BLaER1 (cell line): Measurements from ENCODE around the gene PAPSS1.
"Not testable (repeated sequence)": the region's sequence is repeated elsewhere in the genome, so short reads cannot be mapped to it uniquely, and the experiment has no call there.

Experiments used
- H3K27ac ChIP-seq: shearing (Covaris generic); formaldehyde crosslinking; 2 replicates; pipeline ENCODE4 v1.8.1; 2022
- H3K27me3 ChIP-seq: shearing (Covaris generic); formaldehyde crosslinking; 2 replicates; pipeline ENCODE4 v1.8.1; 2022
- H3K36me3 ChIP-seq: shearing (Covaris generic); formaldehyde crosslinking; 2 replicates; pipeline ENCODE4 v1.8.1; 2022
- H3K4me1 ChIP-seq: shearing (Covaris generic); formaldehyde crosslinking; 2 replicates; pipeline ENCODE4 v1.8.1; 2022
- H3K4me2 ChIP-seq: shearing (Covaris generic); formaldehyde crosslinking; 2 replicates; pipeline ENCODE4 v1.8.1; 2022
- H3K4me3 ChIP-seq: shearing (Covaris generic); formaldehyde crosslinking; 2 replicates; pipeline ENCODE4 v1.8.1; 2022
- H3K9ac ChIP-seq: shearing (Covaris generic); formaldehyde crosslinking; 2 replicates; pipeline ENCODE4 v1.8.1; 2022
- H3K9me3 ChIP-seq: shearing (Covaris generic); formaldehyde crosslinking; 2 replicates; pipeline ENCODE4 v1.8.1; 2022
- H4K20me1 ChIP-seq: shearing (Covaris generic); formaldehyde crosslinking; 2 replicates; pipeline ENCODE4 v1.8.1; 2022
- Cebpa-rat ChIP-seq: shearing (Covaris generic); IDR thresholded peaks from 2 replicates; pipeline ENCODE4 v1.8.1; 2022

The PAPSS1 gene

DNA sequence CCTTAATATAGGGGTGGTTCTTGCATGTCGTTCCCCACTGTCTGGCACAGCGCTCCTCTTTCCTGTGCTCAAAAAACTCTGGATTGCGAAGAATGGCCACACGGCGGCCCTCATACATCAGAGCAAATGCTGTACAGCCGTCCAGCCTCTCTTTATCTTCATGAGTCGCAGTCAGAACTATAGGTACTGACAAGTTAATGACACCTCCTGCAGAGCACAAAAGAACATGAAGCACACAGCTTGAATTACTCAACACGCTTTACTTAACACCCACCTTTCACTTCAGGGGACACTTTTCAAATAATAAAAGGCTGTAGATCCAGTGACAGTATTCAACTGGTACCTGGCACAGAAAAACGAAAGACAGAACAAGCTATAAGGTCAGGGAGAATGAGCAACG lies 65.3 kb downstream of the PAPSS1 start:
- no peak for TF ChIP-seq Cebpa-rat
- Histone ChIP-seq H3K27me3 (no peaks in the 10 kb centered on the region), H3K4me2 (no peak overlapping the region), H3K27ac (no peak overlapping the region), H4K20me1 (no peaks in the 10 kb centered on the region), H3K4me1 (no peaks in the 10 kb centered on the region), H3K9me3 (peaks cover 9% of the 10 kb centered on the region), H3K9ac (no peak overlapping the region), H3K4me3 (no peak overlapping the region), H3K36me3 (peaks cover 57% of the 10 kb centered on the region)

- H3K4me2 ChIP-seq, H3K27ac ChIP-seq, H4K20me1 ChIP-seq, H3K27me3 ChIP-seq, H3K9ac ChIP-seq, H3K4me3 ChIP-seq, H3K9me3 ChIP-seq: not testable (repeated sequence)
- peaks cover 69% of the 10 kb centered on the region for H3K36me3 ChIP-seq
- peaks cover 10% of the 10 kb centered on the region for H3K4me1 ChIP-seq
Measured at GRCh38 chr4:107651408-107651807, 68.6 kb downstream of the PAPSS1 start.

DNA sequence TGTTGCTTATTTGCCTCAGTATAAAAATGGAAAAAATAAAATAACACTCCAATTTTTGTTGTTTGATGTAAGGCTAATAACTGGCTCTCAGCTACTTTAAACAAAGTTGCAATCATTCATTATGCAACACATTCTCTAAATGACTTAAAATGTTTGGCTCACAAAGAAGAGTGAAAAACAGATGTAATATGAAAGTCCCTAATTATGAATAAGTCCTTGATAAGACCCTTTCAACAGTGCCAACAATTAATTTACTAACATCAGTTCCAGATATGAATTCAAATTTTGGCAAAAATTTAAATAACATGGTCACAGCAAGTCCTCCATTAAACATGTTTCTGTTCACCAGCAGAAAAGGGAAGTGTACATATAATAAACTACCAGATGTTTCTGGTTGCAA lies 69.8 kb downstream of the PAPSS1 start:
- Histone ChIP-seq H3K36me3 (peaks cover 70% of the 10 kb centered on the region), H3K4me2 (no peak overlapping the region), H3K27ac (no peak overlapping the region), H4K20me1 (no peaks in the 10 kb centered on the region), H3K9me3 (peaks cover 9% of the 10 kb centered on the region), H3K4me1 (peaks cover 10% of the 10 kb centered on the region), H3K27me3 (no peaks in the 10 kb centered on the region), H3K4me3 (no peak overlapping the region), H3K9ac (no peak overlapping the region)
- no peak for TF ChIP-seq Cebpa-rat

- H3K4me2 ChIP-seq = 0 out of 2 replicates have a peak overlapping the region, but pooled peaks have one; percentile 14
- peaks cover 71% of the 10 kb centered on the region for H3K36me3 ChIP-seq
- no peak overlapping the region for H3K27ac ChIP-seq
- H3K4me3 ChIP-seq = no peak overlapping the region
- no peaks in the 10 kb centered on the region for H3K27me3 ChIP-seq
- TF ChIP-seq Cebpa-rat = no peak
- H3K4me1 ChIP-seq = peaks cover 10% of the 10 kb centered on the region
- H3K9ac ChIP-seq = no peak overlapping the region
- H3K9me3 ChIP-seq = peaks cover 9% of the 10 kb centered on the region
- no peaks in the 10 kb centered on the region for H4K20me1 ChIP-seq
Measured at GRCh38 chr4:107648178-107648991, 71.6 kb downstream of the PAPSS1 start.

- Histone ChIP-seq H3K9ac (no peak overlapping the region), H4K20me1 (no peaks in the 10 kb centered on the region), H3K36me3 (peaks cover 74% of the 10 kb centered on the region), H3K4me3 (no peak overlapping the region), H3K27ac (no peak overlapping the region), H3K9me3 (peaks cover 9% of the 10 kb centered on the region), H3K4me2 (no peak overlapping the region), H3K4me1 (peaks cover 10% of the 10 kb centered on the region), H3K27me3 (no peaks in the 10 kb centered on the region)
- no peak for TF ChIP-seq Cebpa-rat
Measured at GRCh38 chr4:107647591-107647990, 72.4 kb downstream of the PAPSS1 start.

GRCh38 chr4:107645604-107646003 lies 74.4 kb downstream of the PAPSS1 start:
- H3K4me3 ChIP-seq = no peak overlapping the region
- TF ChIP-seq Cebpa-rat = no peak
- H3K36me3 ChIP-seq = peaks cover 59% of the 10 kb centered on the region

DNA sequence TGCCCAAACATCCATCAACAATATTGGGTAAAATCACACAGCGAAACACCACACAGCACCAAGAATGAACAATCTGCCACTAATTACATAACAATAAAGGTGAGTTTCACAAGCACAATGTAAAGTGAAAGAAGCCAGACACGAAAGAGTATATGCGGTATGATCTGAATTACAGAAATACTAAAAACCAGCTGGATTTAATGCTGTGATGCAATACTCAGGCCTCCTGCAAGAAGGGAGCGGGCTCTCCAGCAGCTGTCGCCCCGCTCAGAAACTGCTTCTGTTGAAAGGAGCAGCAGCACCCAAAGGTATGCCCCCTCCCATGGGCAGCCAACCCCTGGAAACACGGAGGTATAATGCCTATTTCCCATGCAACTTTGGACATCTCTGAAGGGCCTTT lies 77.0 kb downstream of the PAPSS1 start:
- no peak overlapping the region for H3K9ac ChIP-seq
- no peaks in the 10 kb centered on the region for H3K4me1 ChIP-seq
- no peak overlapping the region for H3K27ac ChIP-seq
- no peaks in the 10 kb centered on the region for H3K9me3 ChIP-seq
- no peak overlapping the region for H3K4me2 ChIP-seq
- no peak for TF ChIP-seq Cebpa-rat
- no peaks in the 10 kb centered on the region for H3K27me3 ChIP-seq
- H4K20me1 ChIP-seq = peaks cover 8% of the 10 kb centered on the region; the same call in 1 of the 2 replicates
- peaks cover 45% of the 10 kb centered on the region for H3K36me3 ChIP-seq
- H3K4me3 ChIP-seq = no peak overlapping the region

More at GRCh38 chr4:107645604-107646003, 74.4 kb downstream of the PAPSS1 start:
- Histone ChIP-seq H3K27me3 (no peaks in the 10 kb centered on the region), H4K20me1 (peaks cover 8% of the 10 kb centered on the region; the same call in 1 of the 2 replicates), H3K9ac (no peak overlapping the region), H3K4me1 (peaks cover 10% of the 10 kb centered on the region), H3K9me3 (no peaks in the 10 kb centered on the region), H3K27ac (no peak overlapping the region), H3K4me2 (no peak overlapping the region)

GRCh38 chr4:107640878-107641277 lies 79.2 kb downstream of the PAPSS1 start:
- H4K20me1 ChIP-seq = peaks cover 8% of the 10 kb centered on the region; the same call in 1 of the 2 replicates
- no peak overlapping the region for H3K4me3 ChIP-seq
- H3K4me2 ChIP-seq = no peak overlapping the region
- H3K27me3 ChIP-seq = no peaks in the 10 kb centered on the region
- no peaks in the 10 kb centered on the region for H3K4me1 ChIP-seq
- H3K9me3 ChIP-seq = no peaks in the 10 kb centered on the region
- peaks cover 31% of the 10 kb centered on the region for H3K36me3 ChIP-seq
- no peak overlapping the region for H3K27ac ChIP-seq
- no peak for TF ChIP-seq Cebpa-rat
- H3K9ac ChIP-seq = no peak overlapping the region

DNA sequence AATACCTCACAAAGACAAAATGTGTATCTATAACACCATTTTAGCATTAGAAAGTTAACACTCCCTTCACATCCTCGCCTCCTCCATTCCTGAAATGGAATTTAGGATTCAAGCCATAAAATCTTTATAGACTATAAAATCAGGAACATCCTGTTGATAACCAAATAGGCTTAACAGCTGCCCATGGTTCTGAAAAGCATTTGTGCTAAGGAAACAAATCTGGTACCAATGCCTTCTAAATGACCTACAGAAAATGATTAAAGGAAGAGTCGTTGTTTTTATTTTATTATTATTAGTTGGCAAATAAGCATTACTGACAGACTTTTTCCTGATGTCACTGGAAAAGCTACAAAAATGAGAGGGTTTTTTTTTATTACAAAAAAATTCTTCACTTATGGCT lies 79.8 kb downstream of the PAPSS1 start:
- no peak overlapping the region for H3K4me3 ChIP-seq
- no peak overlapping the region for H3K9ac ChIP-seq
- H4K20me1 ChIP-seq = peaks cover 8% of the 10 kb centered on the region; the same call in 1 of the 2 replicates
- H3K27ac ChIP-seq = no peak overlapping the region
- no peak for TF ChIP-seq Cebpa-rat
- no peaks in the 10 kb centered on the region for H3K4me1 ChIP-seq
- H3K9me3 ChIP-seq = no peaks in the 10 kb centered on the region
- no peaks in the 10 kb centered on the region for H3K27me3 ChIP-seq
- H3K36me3 ChIP-seq = peaks cover 25% of the 10 kb centered on the region
- no peak overlapping the region for H3K4me2 ChIP-seq

GRCh38 chr4:107635735-107636134 lies 84.3 kb downstream of the PAPSS1 start:
- H3K9ac ChIP-seq = no peak overlapping the region
- peaks cover 14% of the 10 kb centered on the region for H3K36me3 ChIP-seq
- H4K20me1 ChIP-seq = peaks cover 1% of the 10 kb centered on the region; the same call in 1 of the 2 replicates
- H3K4me1 ChIP-seq = no peaks in the 10 kb centered on the region
- no peak for TF ChIP-seq Cebpa-rat
- H3K27me3 ChIP-seq = no peaks in the 10 kb centered on the region
- H3K27ac ChIP-seq = no peak overlapping the region
- H3K9me3 ChIP-seq = peaks cover under 1% of the 10 kb centered on the region; the same call in 1 of the 2 replicates
- no peak overlapping the region for H3K4me3 ChIP-seq
- H3K4me2 ChIP-seq = no peak overlapping the region
